GM12865 (cell line): ENCODE measurements around the gene EBF3.

Experiments
- DNase-seq: peaks from one replicate; pipeline ENCODE4 v3.0.0; 2010; ENCODE audit warnings: low read depth
- H3K4me3 ChIP-seq: 2 replicates; pipeline ENCODE4 v1.5.1; 2011; ENCODE audit warnings: mild to moderate bottlenecking, low read depth, low read length, control low read depth
- TF ChIP-seq, protein P1 (sequence below): IDR thresholded peaks from 2 replicates; pipeline ENCODE4 v1.5.1; 2011; ENCODE audit warnings: low read length, control low read depth, low read depth, inconsistent platforms; ENCODE audit not compliant: insufficient read depth; ENCODE audit errors: missing control alignments

EBF3 gene

DNA sequence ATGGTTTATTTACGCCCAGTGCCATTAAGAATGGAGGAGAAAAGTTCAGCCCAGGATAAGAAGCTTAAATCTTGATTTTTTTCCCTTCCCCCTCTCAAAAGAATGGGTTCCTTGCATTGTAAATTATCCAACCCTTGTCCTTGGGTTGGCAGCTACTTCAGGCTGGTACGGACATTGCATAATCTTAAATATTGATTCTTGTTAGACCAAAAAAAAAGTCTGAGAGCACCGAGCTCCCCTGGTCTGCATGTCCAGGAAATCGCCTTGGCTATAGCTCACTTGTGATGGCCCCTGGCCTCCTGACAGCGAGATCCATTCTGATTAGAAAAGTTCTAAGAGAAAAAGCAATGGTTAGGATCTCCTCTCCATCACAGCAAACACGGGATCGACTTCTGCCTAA lies 151.7 kb downstream of the EBF3 start:
- H3K4me3 ChIP-seq, result no peak overlapping the region
- TF ChIP-seq, protein P1, sequence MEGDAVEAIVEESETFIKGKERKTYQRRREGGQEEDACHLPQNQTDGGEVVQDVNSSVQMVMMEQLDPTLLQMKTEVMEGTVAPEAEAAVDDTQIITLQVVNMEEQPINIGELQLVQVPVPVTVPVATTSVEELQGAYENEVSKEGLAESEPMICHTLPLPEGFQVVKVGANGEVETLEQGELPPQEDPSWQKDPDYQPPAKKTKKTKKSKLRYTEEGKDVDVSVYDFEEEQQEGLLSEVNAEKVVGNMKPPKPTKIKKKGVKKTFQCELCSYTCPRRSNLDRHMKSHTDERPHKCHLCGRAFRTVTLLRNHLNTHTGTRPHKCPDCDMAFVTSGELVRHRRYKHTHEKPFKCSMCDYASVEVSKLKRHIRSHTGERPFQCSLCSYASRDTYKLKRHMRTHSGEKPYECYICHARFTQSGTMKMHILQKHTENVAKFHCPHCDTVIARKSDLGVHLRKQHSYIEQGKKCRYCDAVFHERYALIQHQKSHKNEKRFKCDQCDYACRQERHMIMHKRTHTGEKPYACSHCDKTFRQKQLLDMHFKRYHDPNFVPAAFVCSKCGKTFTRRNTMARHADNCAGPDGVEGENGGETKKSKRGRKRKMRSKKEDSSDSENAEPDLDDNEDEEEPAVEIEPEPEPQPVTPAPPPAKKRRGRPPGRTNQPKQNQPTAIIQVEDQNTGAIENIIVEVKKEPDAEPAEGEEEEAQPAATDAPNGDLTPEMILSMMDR, result no peak
- DNase-seq, result no peak

DNA sequence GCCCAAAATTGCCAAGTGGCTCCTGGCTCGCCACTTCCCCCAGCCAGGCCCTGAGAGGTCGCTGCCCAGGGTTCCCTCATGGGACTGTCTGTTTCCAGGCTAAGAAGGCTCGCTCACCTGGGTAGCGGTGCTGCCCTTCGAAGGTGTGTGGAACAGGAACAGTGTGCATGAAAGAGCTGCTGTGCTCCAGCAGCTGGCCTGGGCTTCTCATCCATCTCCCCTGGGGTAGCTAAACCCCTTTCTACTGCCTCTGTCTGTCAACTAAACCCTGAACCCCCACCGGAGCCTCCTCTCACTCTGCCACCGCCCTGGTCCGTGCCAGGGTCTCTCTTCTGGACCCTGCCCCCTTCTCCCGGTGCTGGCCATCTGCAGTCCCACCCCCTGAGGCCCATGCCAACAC lies 152.9 kb downstream of the EBF3 start:
- H3K4me3 ChIP-seq, result no peak overlapping the region
- no peak for DNase-seq
- TF ChIP-seq, protein P1, result no peak

DNA sequence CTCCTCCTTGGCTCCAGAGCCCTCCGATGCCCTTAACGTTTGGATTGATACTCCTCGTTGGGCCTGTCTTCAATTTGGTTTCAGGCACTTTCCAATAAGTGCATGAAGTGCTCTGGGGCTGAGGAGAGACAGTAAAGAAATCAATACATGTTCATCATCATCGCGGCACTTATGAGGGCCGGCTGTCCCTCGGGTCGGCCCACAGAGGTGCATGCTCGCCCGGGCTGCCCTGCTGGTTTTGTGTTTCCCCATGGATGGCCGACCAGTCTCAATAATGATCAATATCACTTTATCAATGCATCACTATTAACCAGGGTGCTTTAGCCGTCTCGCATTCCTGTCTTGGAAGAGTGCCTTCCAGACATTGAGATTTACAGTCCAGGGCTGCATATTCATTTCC lies 154.2 kb downstream of the EBF3 start:
- H3K4me3 ChIP-seq, result no peak overlapping the region
- no peak for DNase-seq
- TF ChIP-seq, protein P1, result no peak

DNA sequence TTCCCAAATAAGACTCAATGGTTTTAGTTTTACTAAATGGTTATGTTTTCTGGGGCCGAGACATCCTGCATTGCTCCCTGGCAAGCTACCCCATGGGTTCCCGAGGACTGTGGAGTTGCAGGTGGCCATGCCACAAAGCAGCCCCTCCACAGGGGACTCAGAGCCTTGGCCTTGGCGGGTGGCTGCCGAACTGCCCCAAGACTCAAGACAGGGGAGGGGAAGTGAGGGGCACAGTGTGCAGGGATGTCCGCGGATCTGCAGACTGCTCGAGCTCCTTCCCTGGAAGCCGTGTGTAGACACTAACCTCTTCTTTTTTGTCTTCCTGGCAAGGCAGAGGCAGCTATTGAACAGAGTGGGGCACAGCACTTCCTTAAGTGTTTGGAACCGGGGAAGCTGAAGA lies 154.6 kb downstream of the EBF3 start:
- no peak for DNase-seq
- TF ChIP-seq, protein P1, result no peak
- no peak overlapping the region for H3K4me3 ChIP-seq

DNA sequence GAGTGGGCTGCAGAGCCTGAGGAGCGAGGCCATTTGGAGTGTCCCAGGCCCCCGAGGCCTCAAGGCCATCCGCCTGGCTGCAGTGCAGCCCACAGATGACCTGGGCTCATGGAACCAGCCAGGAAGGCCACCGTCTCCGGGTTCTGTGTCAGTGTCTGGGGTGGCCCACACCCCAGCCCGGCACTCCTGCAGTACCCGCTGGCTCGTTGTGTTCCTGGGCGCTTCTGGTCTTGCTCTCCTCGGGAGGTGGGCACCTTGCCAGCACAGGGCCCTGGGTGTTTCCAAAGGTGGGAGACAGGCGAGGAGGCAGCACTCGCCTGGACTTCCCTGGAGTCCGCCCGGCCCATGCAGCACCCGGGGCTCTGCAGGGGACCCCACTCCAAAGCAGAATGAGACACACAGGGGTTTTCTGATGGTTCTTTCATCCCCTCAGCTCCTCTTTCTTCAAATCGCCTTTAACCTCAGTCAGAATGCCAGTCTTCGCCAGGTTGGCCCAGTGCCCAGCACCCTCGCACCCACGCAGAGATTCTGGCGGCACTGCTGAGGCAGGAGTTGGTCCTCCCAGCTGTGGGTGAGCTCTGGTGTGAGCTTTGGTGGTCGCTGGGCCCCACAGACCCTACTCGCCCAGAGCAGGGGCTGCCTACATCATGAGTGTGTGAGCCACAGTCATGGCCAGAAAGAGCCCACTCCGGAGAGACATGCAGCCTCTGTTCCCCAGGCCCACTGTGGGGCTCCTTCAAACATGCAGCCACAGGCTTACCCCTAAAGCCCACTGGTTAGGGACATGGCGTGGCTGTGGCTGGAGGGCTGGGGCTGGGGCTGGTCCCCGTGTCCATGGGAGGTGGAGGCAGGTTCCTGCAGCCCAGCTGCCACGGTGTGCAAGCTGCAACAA lies 155.7 kb downstream of the EBF3 start:
- no peak overlapping the region for H3K4me3 ChIP-seq
- DNase-seq, result no peak
- TF ChIP-seq, protein P1, result no peak

DNA sequence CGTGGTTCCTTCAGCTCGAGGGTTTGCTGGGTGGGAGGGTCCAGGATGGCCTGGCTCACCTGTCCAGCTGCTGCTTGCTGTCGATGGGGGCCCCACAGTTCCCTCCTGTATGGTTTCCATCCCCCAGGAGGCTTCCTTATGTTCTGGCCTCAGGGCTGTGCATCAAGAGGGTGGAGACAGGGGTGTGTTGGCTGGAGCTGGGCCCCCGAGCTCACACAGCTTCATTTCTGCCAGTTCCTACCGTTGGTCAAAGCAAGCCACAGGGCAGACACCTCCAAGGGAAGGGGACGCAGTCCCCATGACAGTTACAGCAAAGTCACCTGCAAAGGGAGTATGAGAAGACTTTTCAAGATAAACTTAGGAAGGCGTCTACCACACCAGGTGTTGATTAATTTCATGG lies 156.9 kb downstream of the EBF3 start:
- no peak for DNase-seq
- no peak overlapping the region for H3K4me3 ChIP-seq
- TF ChIP-seq, protein P1, result no peak
